H9 (cell line): ENCODE data around the gene LAMC3. TPM values are rescaled to one million over a fixed set of nuclear protein-coding genes. Genes with fewer than 3 reads are reported as not detected.
A peak's percentile ranks its signal among the peaks of the same experiment; 100 is the strongest.

Source experiments
- DNase-seq: peaks from one replicate; pipeline ENCODE4 v3.0.0-alpha.2; 2017
- H2AFZ ChIP-seq: one replicate; pipeline ENCODE4 v1.6.1; 2013; ENCODE audit warnings: mild to moderate bottlenecking, low read length, control low read depth, moderate library complexity
- H2AK5ac ChIP-seq: 2 replicates; pipeline ENCODE4 v1.6.1; 2013; ENCODE audit warnings: low read length, control low read depth, mixed read lengths; ENCODE audit not compliant: insufficient read length
- H2BK120ac ChIP-seq: one replicate; pipeline ENCODE4 v1.6.1; 2013; ENCODE audit warnings: low read depth, mild to moderate bottlenecking, low read length, control low read depth, inconsistent platforms; ENCODE audit not compliant: poor library complexity, severe bottlenecking
- H2BK12ac ChIP-seq: 2 replicates; pipeline ENCODE4 v1.6.1; 2013; ENCODE audit warnings: low read length, control low read depth, mixed read lengths, low read depth; ENCODE audit not compliant: insufficient read length
- H2BK15ac ChIP-seq: 2 replicates; pipeline ENCODE4 v1.6.1; 2013; ENCODE audit warnings: low read depth, low read length, control low read depth
- H2BK20ac ChIP-seq: one replicate; pipeline ENCODE4 v1.6.1; 2013; ENCODE audit warnings: low read depth, mild to moderate bottlenecking, low read length, control low read depth, inconsistent platforms; ENCODE audit not compliant: poor library complexity, severe bottlenecking
- H2BK5ac ChIP-seq: 2 replicates; pipeline ENCODE4 v1.6.1; 2013; ENCODE audit warnings: low read length, control low read depth, mixed read lengths; ENCODE audit not compliant: insufficient read length
- H3K14ac ChIP-seq: 2 replicates; pipeline ENCODE4 v1.6.1; 2013; ENCODE audit warnings: low read length, control low read depth; ENCODE audit not compliant: insufficient read depth
- H3K18ac ChIP-seq: 2 replicates; pipeline ENCODE4 v1.6.1; 2013; ENCODE audit warnings: low read depth, mild to moderate bottlenecking, mixed read lengths, low read length, control low read depth; ENCODE audit not compliant: insufficient read length
- H3K23ac ChIP-seq: 2 replicates; pipeline ENCODE4 v1.6.1; 2013; ENCODE audit warnings: low read length, control low read depth, mixed read lengths, low read depth; ENCODE audit not compliant: insufficient read length
- H3K23me2 ChIP-seq: 2 replicates; pipeline ENCODE4 v1.6.1; 2013; ENCODE audit warnings: low read depth, mild to moderate bottlenecking, mixed read lengths, low read length, control low read depth; ENCODE audit not compliant: insufficient read length, poor library complexity, severe bottlenecking
- H3K27ac ChIP-seq: 2 replicates; pipeline ENCODE4 v1.5.1; 2013; ENCODE audit warnings: low read length, control low read depth, mixed read lengths, low read depth; ENCODE audit not compliant: insufficient read length
- H3K27me3 ChIP-seq: 2 replicates; pipeline ENCODE4 v1.6.1; 2013; ENCODE audit warnings: low read length, control low read depth, inconsistent platforms; ENCODE audit not compliant: insufficient read depth
- H3K4ac ChIP-seq: 2 replicates; pipeline ENCODE4 v1.6.1; 2013; ENCODE audit warnings: low read depth, mild to moderate bottlenecking, control low read depth, inconsistent platforms, low read length, moderate library complexity
- H3K4me1 ChIP-seq: 2 replicates; pipeline ENCODE4 v1.6.1; 2013; ENCODE audit warnings: low read length, control low read depth, inconsistent platforms; ENCODE audit not compliant: insufficient read depth
- H3K4me2 ChIP-seq: 2 replicates; pipeline ENCODE4 v1.6.1; 2013; ENCODE audit warnings: low read length, control low read depth, mixed read lengths; ENCODE audit not compliant: insufficient read length, insufficient read depth
- H3K56ac ChIP-seq: 2 replicates; pipeline ENCODE4 v1.6.1; 2013; ENCODE audit warnings: low read depth, mild to moderate bottlenecking, mixed read lengths, low read length, control low read depth; ENCODE audit not compliant: insufficient read length
- H3K79me1 ChIP-seq: 2 replicates; pipeline ENCODE4 v1.6.1; 2013; ENCODE audit warnings: low read depth, mild to moderate bottlenecking, moderate library complexity, low read length, control low read depth, inconsistent platforms; ENCODE audit not compliant: insufficient read depth, poor library complexity, severe bottlenecking
- H3K79me2 ChIP-seq: 2 replicates; pipeline ENCODE4 v1.6.1; 2013; ENCODE audit warnings: low read length, control low read depth, inconsistent platforms; ENCODE audit not compliant: insufficient read depth
- H3K9ac ChIP-seq: 2 replicates; pipeline ENCODE4 v1.6.1; 2013; ENCODE audit warnings: low read length, control low read depth, mixed read lengths; ENCODE audit not compliant: insufficient read length; ENCODE audit errors: extremely low read depth
- H3K9me3 ChIP-seq: one replicate; pipeline ENCODE4 v1.6.1; 2013; ENCODE audit warnings: low read depth, low read length, inconsistent platforms; ENCODE audit not compliant: control insufficient read depth
- H3T11ph ChIP-seq: one replicate; pipeline ENCODE4 v1.6.1; 2013; ENCODE audit warnings: mild to moderate bottlenecking, low read length, control low read depth, inconsistent platforms
- H4K20me1 ChIP-seq: one replicate; pipeline ENCODE4 v1.6.1; 2013; ENCODE audit not compliant: control insufficient read depth, insufficient read length, insufficient read depth
- H4K5ac ChIP-seq: 2 replicates; pipeline ENCODE4 v1.6.1; 2013; ENCODE audit warnings: low read depth, mild to moderate bottlenecking, mixed read lengths, low read length, control low read depth; ENCODE audit not compliant: insufficient read length
- H4K8ac ChIP-seq: replicated peaks from 2 replicates; pipeline ENCODE4 v1.6.1; 2013; ENCODE audit warnings: low read length, control low read depth, mixed read lengths, low read depth; ENCODE audit not compliant: insufficient read length
- H4K91ac ChIP-seq: 2 replicates; pipeline ENCODE4 v1.6.1; 2013; ENCODE audit warnings: low read depth, mild to moderate bottlenecking, moderate library complexity, mixed read lengths, low read length, control low read depth; ENCODE audit not compliant: insufficient read length
- H3K27ac Mint-ChIP-seq, 3 experiments: 2 replicates in 2 of 3; 3 replicates in 1 of 3; pipeline ENCODE4 v1.8.0; 2020 to 2021; ENCODE audit warnings: mixed read lengths in 3 of 3, mild to moderate bottlenecking in 1 of 3, moderate library complexity in 1 of 3
- H3K27me3 Mint-ChIP-seq: 2 replicates; pipeline ENCODE4 v1.8.0; 2021; ENCODE audit warnings: low read depth, mild to moderate bottlenecking, moderate library complexity, mixed read lengths
- H3K36me3 Mint-ChIP-seq, 3 experiments: 2 replicates in 2 of 3; 3 replicates in 1 of 3; pipeline ENCODE4 v1.8.0; 2020 to 2021; ENCODE audit warnings: low read depth in 3 of 3, mixed read lengths in 3 of 3; ENCODE audit not compliant: insufficient read depth in 1 of 3
- H3K4me1 Mint-ChIP-seq, 2 experiments: 2 replicates each; pipeline ENCODE4 v1.8.0; 2020; ENCODE audit warnings: mixed read lengths in 2 of 2
- H3K4me3 Mint-ChIP-seq, 2 experiments: 2 replicates in 1 of 2; 3 replicates in 1 of 2; pipeline ENCODE4 v1.8.0; 2020 to 2021; ENCODE audit warnings: mild to moderate bottlenecking in 2 of 2, mixed read lengths in 2 of 2, moderate library complexity in 1 of 2
- H3K9me3 Mint-ChIP-seq, 2 experiments: 2 replicates in 1 of 2; 3 replicates in 1 of 2; pipeline ENCODE4 v1.8.0; 2020; ENCODE audit warnings: mild to moderate bottlenecking in 2 of 2, mixed read lengths in 2 of 2, moderate library complexity in 1 of 2
- CTCF ChIP-seq: fragments of 200-600 bp; sonication (generic); conservative IDR thresholded peaks from 3 replicates; pipeline ENCODE4 v1.8.0; 2021; ENCODE audit warnings: antibody characterized with exemption, mild to moderate bottlenecking
- WGBS: extraction: QIAGEN DNeasy Blood & Tissue Kit; methylation state at CpG from one replicate; pipeline ENCODE4 v1.1.7; 2013; ENCODE audit warnings: missing lambda C conversion rate, low lambda C conversion rate, mixed read lengths; ENCODE audit not compliant: insufficient read length; ENCODE audit errors: extremely low coverage; 5-methylcytosine and 5-hydroxymethylcytosine counted together
- total RNA-seq: library from RNA; stranded (reverse); gene quantifications from 2 replicates; pipeline ENCODE4 v1.2.1, GENCODE V29; 2021

Gene LAMC3
- total RNA-seq, 1 experiment from 2014 or later, result 21.7 TPM

- H3K36me3 Mint-ChIP-seq, result no peaks in the 10 kb centered on the region
- no peaks in the 10 kb centered on the region for H3K27me3 ChIP-seq
- H3K9me3 ChIP-seq, result no peaks in the 10 kb centered on the region
- no peak overlapping the region for H2AK5ac ChIP-seq
- no peak overlapping the region for H3K9ac ChIP-seq
- peak overlapping the region in 1 of 3 experiments; percentile 60; a peak in 1 of 7 replicates for H3K27ac Mint-ChIP-seq
- no peaks in the 10 kb centered on the region for H3K9me3 Mint-ChIP-seq
- no peak overlapping the region for H3K4me2 ChIP-seq
- no peak overlapping the region for H3T11ph ChIP-seq
- H4K5ac ChIP-seq, result no peak overlapping the region
- no peak overlapping the region for H2BK12ac ChIP-seq
- H3K27ac ChIP-seq, result no peak overlapping the region
- H2BK120ac ChIP-seq, result no peak overlapping the region
- no peaks in the 10 kb centered on the region; the same call in 1 of the 2 replicates for H3K27me3 Mint-ChIP-seq
- H3K23me2 ChIP-seq, result no peaks in the 10 kb centered on the region
- H3K18ac ChIP-seq, result no peak overlapping the region
- no peak overlapping the region for H3K4me3 Mint-ChIP-seq
- no peak overlapping the region for H2BK5ac ChIP-seq
- no CpG with 5 or more reads among the region's 14 CpGs for WGBS
- H3K14ac ChIP-seq, result no peak overlapping the region
- H4K8ac ChIP-seq, result no peak overlapping the region
- no peaks in the 10 kb centered on the region for H3K4me1 ChIP-seq
- H3K79me1 ChIP-seq, result no peaks in the 10 kb centered on the region
- peaks cover 0 to 23% of the 10 kb centered on the region in 2 experiments; a peak in 2 of 4 replicates for H3K4me1 Mint-ChIP-seq
- DNase-seq, result no peak
- H3K79me2 ChIP-seq, result no peaks in the 10 kb centered on the region
- no peaks in the 10 kb centered on the region for H4K20me1 ChIP-seq
- no peak overlapping the region for H3K56ac ChIP-seq
- no peak overlapping the region for H4K91ac ChIP-seq
- H3K23ac ChIP-seq, result no peak overlapping the region
- H2AFZ ChIP-seq, result no peak overlapping the region
- no peak overlapping the region for H2BK15ac ChIP-seq
- H2BK20ac ChIP-seq, result no peak overlapping the region
- H3K4ac ChIP-seq, result no peak overlapping the region
- TF ChIP-seq CTCF, result no peak
Measured at GRCh38 chr9:130981756-130982137, 27.2 kb upstream of the LAMC3 start.
